GM21360 (cell line): ENCODE measurements around the gene GPC1.

ENCODE experiments used
- ATAC-seq: cut with Tn5 transposase; IDR thresholded peaks from one replicate; pipeline ENCODE4 v1.9.1; 2021; ENCODE audit warnings: mild to moderate bottlenecking, moderate library complexity; ENCODE audit not compliant: unreplicated experiment

Gene GPC1

GRCh38 chr2:240412211-240412861, 23.1 kb upstream of the GPC1 start:
- ATAC-seq: no peak

- no peak for ATAC-seq
Observed at GRCh38 chr2:240412975-240413812, 22.3 kb upstream of the GPC1 start.

GRCh38 chr2:240413813-240414429, 21.5 kb upstream of the GPC1 start:
- no peak for ATAC-seq

- ATAC-seq: no peak
Observed at GRCh38 chr2:240416821-240417220, 18.6 kb upstream of the GPC1 start.

- no peak for ATAC-seq
Observed at GRCh38 chr2:240418311-240418710, 17.2 kb upstream of the GPC1 start.

- ATAC-seq: no peak
Observed at GRCh38 chr2:240419271-240419670, 16.2 kb upstream of the GPC1 start.

GRCh38 chr2:240419723-240420122, 15.7 kb upstream of the GPC1 start:
- ATAC-seq: no peak

GRCh38 chr2:240420206-240421104, 15.0 kb upstream of the GPC1 start:
- ATAC-seq: no peak

GRCh38 chr2:240421381-240421780, 14.1 kb upstream of the GPC1 start:
- no peak for ATAC-seq

GRCh38 chr2:240422658-240423329, 12.7 kb upstream of the GPC1 start:
- ATAC-seq: no peak

- ATAC-seq: no peak
Observed at GRCh38 chr2:240423788-240424191, 11.7 kb upstream of the GPC1 start.

GRCh38 chr2:240424341-240425235, 10.9 kb upstream of the GPC1 start:
- ATAC-seq: no peak

- no peak for ATAC-seq
Observed at GRCh38 chr2:240425236-240425615, 10.2 kb upstream of the GPC1 start.

- no peak for ATAC-seq
Observed at GRCh38 chr2:240425697-240426096, 9.8 kb upstream of the GPC1 start.

- no peak for ATAC-seq
Observed at GRCh38 chr2:240426845-240427721, 8.4 kb upstream of the GPC1 start.

- ATAC-seq: no peak
Observed at GRCh38 chr2:240427729-240428128, 7.7 kb upstream of the GPC1 start.

GRCh38 chr2:240428245-240428644, 7.2 kb upstream of the GPC1 start:
- no peak for ATAC-seq

- ATAC-seq: no peak
Observed at GRCh38 chr2:240429341-240429871, 6.1 kb upstream of the GPC1 start.
